Fibroblast of lung (primary cell): ENCODE results near the gene PID1. TPM values are rescaled to one million over a fixed set of nuclear protein-coding genes. Genes with fewer than 3 reads are reported as not detected.
A peak's percentile ranks its signal among the peaks of the same experiment; 100 is the strongest.

Experiments used
- DNase-seq, 2 donors: peaks; one replicate each; pipeline versions ENCODE4 v3.0.0 to v3.0.0-alpha.2; 2010; ENCODE audit warnings: low read depth in 2 of 2
- H2AFZ ChIP-seq: 2 replicates; pipeline ENCODE4 v1.5.1; 2012; ENCODE audit warnings: low read length, control low read depth, inconsistent platforms
- H3K27ac ChIP-seq: 2 replicates; pipeline ENCODE4 v1.5.1; 2011; ENCODE audit warnings: low read length, control low read depth; ENCODE audit not compliant: insufficient read depth
- H3K27me3 ChIP-seq: 2 replicates; pipeline ENCODE4 v1.5.1; 2011; ENCODE audit warnings: mild to moderate bottlenecking, low read length; ENCODE audit not compliant: control insufficient read depth, insufficient read depth
- H3K36me3 ChIP-seq: 2 replicates; pipeline ENCODE4 v1.5.1; 2011; ENCODE audit warnings: low read length; ENCODE audit not compliant: control insufficient read depth, insufficient read depth
- H3K4me1 ChIP-seq: 2 replicates; pipeline ENCODE4 v1.5.1; 2011; ENCODE audit warnings: low read length; ENCODE audit not compliant: control insufficient read depth, insufficient read depth; ENCODE audit errors: extremely low read depth
- H3K4me2 ChIP-seq: 2 replicates; pipeline ENCODE4 v1.5.1; 2011; ENCODE audit warnings: low read length, control low read depth; ENCODE audit not compliant: insufficient read depth; ENCODE audit errors: extremely low read depth
- H3K4me3 ChIP-seq, 4 experiments: fragments of 200-600 bp in 1 of 4; sonication (generic) in 1 of 4; replicated peaks in 1 of 4; 2 replicates each; pipeline ENCODE4 v1.5.1; 2011 to 2016; ENCODE audit warnings: low read length in 4 of 4, low read depth in 3 of 4, mild to moderate bottlenecking in 3 of 4, control low read depth in 2 of 4, inconsistent platforms in 1 of 4, mixed read lengths in 1 of 4; ENCODE audit not compliant: insufficient read depth in 1 of 4; ENCODE audit errors: control extremely low read depth in 1 of 4
- H3K79me2 ChIP-seq: 2 replicates; pipeline ENCODE4 v1.5.1; 2012; ENCODE audit warnings: mild to moderate bottlenecking, low read length, inconsistent platforms; ENCODE audit not compliant: control insufficient read depth, insufficient read depth
- H3K9ac ChIP-seq: 2 replicates; pipeline ENCODE4 v1.5.1; 2011; ENCODE audit warnings: mild to moderate bottlenecking, low read length, control low read depth; ENCODE audit not compliant: insufficient read depth
- H3K9me3 ChIP-seq: 2 replicates; pipeline ENCODE4 v1.5.1; 2012; ENCODE audit warnings: low read depth, low read length; ENCODE audit not compliant: control insufficient read depth, insufficient read depth
- H4K20me1 ChIP-seq: 2 replicates; pipeline ENCODE4 v1.5.1; 2011; ENCODE audit warnings: low read length; ENCODE audit not compliant: control insufficient read depth, insufficient read depth; ENCODE audit errors: extremely low read depth
- CTCF ChIP-seq, 2 donors: IDR thresholded peaks in 1 of 2; conservative IDR thresholded peaks in 1 of 2; 1 replicate in 1 of 2; 2 replicates in 1 of 2; pipeline ENCODE4 v1.5.1; 2011 to 2012; ENCODE audit warnings: low read length in 2 of 2, control low read depth in 1 of 2, inconsistent platforms in 1 of 2, low read depth in 1 of 2, mild to moderate bottlenecking in 1 of 2
- EZH2 ChIP-seq: IDR thresholded peaks from 2 replicates; pipeline ENCODE4 v1.5.1; 2012; ENCODE audit warnings: low read length, control low read depth, mild to moderate bottlenecking; ENCODE audit errors: missing control alignments
- polyA plus RNA-seq, 2 donors: library from polyadenylated mRNA; depleted of rRNA in 1 of 2; stranded (reverse) in 1 of 2; unstranded in 1 of 2; fragments of >200 nt; gene quantifications; 2 replicates each; pipeline ENCODE4 v1.2.1, GENCODE V29; 2011 to 2012; ENCODE audit warnings: missing spikeins in 1 of 2
- total RNA-seq: library from RNA; depleted of rRNA; stranded (reverse); fragments of >200 nt; gene quantifications from 2 replicates; pipeline ENCODE4 v1.2.1, GENCODE V29; 2014

The PID1 gene
- total and polyA plus RNA-seq, 2 donors (not counting 1 experiment from before 2014, with no cell fraction given), result 15.7 to 29.6 TPM

GRCh38 chr2:229153951-229154350, 117.1 kb downstream of the PID1 start:
- no peaks in the 10 kb centered on the region for H4K20me1 ChIP-seq
- DNase-seq, result peak in 1 of 2 donors; percentile 78
- H3K27me3 ChIP-seq, result no peaks in the 10 kb centered on the region
- H3K4me1 ChIP-seq, result no peaks in the 10 kb centered on the region
- no peak overlapping the region for H3K4me3 ChIP-seq
- H3K9ac ChIP-seq, result no peak overlapping the region
- TF ChIP-seq EZH2 (no peak), CTCF (conservative IDR thresholded peaks at IDR 0.05 in 1 of 2, IDR thresholded peaks at IDR 0.05 in 1 of 2; ENCODE audit: low read depth in 1 of 2, low read length in 2 of 2) (no peak)
- no peak overlapping the region for H2AFZ ChIP-seq
- H3K36me3 ChIP-seq, result no peaks in the 10 kb centered on the region
- no peak overlapping the region for H3K27ac ChIP-seq
- H3K79me2 ChIP-seq, result no peaks in the 10 kb centered on the region
- no peak overlapping the region for H3K4me2 ChIP-seq
- no peaks in the 10 kb centered on the region for H3K9me3 ChIP-seq

GRCh38 chr2:229153267-229153666, 117.8 kb downstream of the PID1 start:
- H2AFZ ChIP-seq, result no peak overlapping the region
- TF ChIP-seq EZH2 (no peak), CTCF (conservative IDR thresholded peaks at IDR 0.05 in 1 of 2, IDR thresholded peaks at IDR 0.05 in 1 of 2; ENCODE audit: low read depth in 1 of 2, low read length in 2 of 2) (no peak)
- H3K4me2 ChIP-seq, result no peak overlapping the region
- no peaks in the 10 kb centered on the region for H3K9me3 ChIP-seq
- no peaks in the 10 kb centered on the region for H3K36me3 ChIP-seq
- H3K27me3 ChIP-seq, result no peaks in the 10 kb centered on the region
- H3K4me3 ChIP-seq, result no peak overlapping the region
- H3K27ac ChIP-seq, result no peak overlapping the region
- no peaks in the 10 kb centered on the region for H3K4me1 ChIP-seq
- H4K20me1 ChIP-seq, result no peaks in the 10 kb centered on the region
- peak in 1 of 2 donors; percentile 65 for DNase-seq
- H3K9ac ChIP-seq, result no peak overlapping the region
- H3K79me2 ChIP-seq, result no peaks in the 10 kb centered on the region

GRCh38 chr2:229152674-229153073, 118.4 kb downstream of the PID1 start:
- no peaks in the 10 kb centered on the region for H3K79me2 ChIP-seq
- no peaks in the 10 kb centered on the region for H3K36me3 ChIP-seq
- no peaks in the 10 kb centered on the region for H3K4me1 ChIP-seq
- H3K9me3 ChIP-seq, result no peaks in the 10 kb centered on the region
- no peak for DNase-seq
- no peaks in the 10 kb centered on the region for H4K20me1 ChIP-seq
- no peak overlapping the region for H3K4me3 ChIP-seq
- no peak overlapping the region for H3K27ac ChIP-seq
- no peak overlapping the region for H2AFZ ChIP-seq
- H3K9ac ChIP-seq, result no peak overlapping the region
- H3K27me3 ChIP-seq, result no peaks in the 10 kb centered on the region
- TF ChIP-seq EZH2 (no peak), CTCF (conservative IDR thresholded peaks at IDR 0.05 in 1 of 2, IDR thresholded peaks at IDR 0.05 in 1 of 2; ENCODE audit: low read depth in 1 of 2, low read length in 2 of 2) (no peak)
- no peak overlapping the region for H3K4me2 ChIP-seq
